Endothelial cell of umbilical vein (primary cell): Measurements from ENCODE around the gene GLOD5. TPM values are rescaled to one million over a fixed set of nuclear protein-coding genes. Genes with fewer than 3 reads are reported as not detected.

Experiments used
- BruUV-seq: library from RNA; stranded (reverse); fragments of 400-500 nt; replicated peaks from 2 replicates; lab custom pipeline; 2021; lab: Mats Ljungman, UMichigan
- CTCF ChIA-PET: fragments of 300-600, 350-600 bp; sonication (Branson Sonifier 250); formaldehyde crosslinking; loops from one replicate; lab custom pipeline; 2021; ENCODE audit warnings: antibody characterized with exemption, inconsistent platforms; lab: Charles Lee
- POLR2A ChIA-PET: fragments of 300-600, 350-600 bp; sonication (Branson Sonifier 250); formaldehyde crosslinking; loops from one replicate; lab custom pipeline; 2021; ENCODE audit warnings: antibody characterized with exemption, inconsistent platforms; lab: Charles Lee
- DNase-seq: peaks from one replicate; pipeline ENCODE4 v3.0.0-alpha.2; 2011; ENCODE audit warnings: low read depth, low spot score
- FAIRE-seq: peaks from 2 replicates; lab custom pipeline; 2011; peaks lifted over from hg19 to GRCh38; lab: Jason Lieb, UNC
- H2AFZ ChIP-seq: 2 replicates; pipeline ENCODE4 v1.6.0; 2012; ENCODE audit warnings: low read depth, low read length, control low read depth, inconsistent platforms
- H3K27ac ChIP-seq: 2 replicates; pipeline ENCODE4 v1.5.1; 2011; ENCODE audit warnings: low read depth, mild to moderate bottlenecking, control low read depth, low read length, moderate library complexity; ENCODE audit not compliant: insufficient read depth
- H3K27me3 ChIP-seq, 2 experiments: 2 replicates each; pipeline versions ENCODE4 v1.6.0 to v1.6.1; 2011; ENCODE audit warnings: low read length in 2 of 2, mixed read lengths in 1 of 2; ENCODE audit not compliant: control insufficient read depth in 2 of 2, insufficient read depth in 2 of 2
- H3K36me3 ChIP-seq, 2 experiments: 2 replicates in 1 of 2; 3 replicates in 1 of 2; pipeline ENCODE4 v1.5.1; 2011; ENCODE audit warnings: low read length in 2 of 2, mild to moderate bottlenecking in 1 of 2, moderate library complexity in 1 of 2; ENCODE audit not compliant: control insufficient read depth in 2 of 2, insufficient read depth in 2 of 2; ENCODE audit errors: extremely low read depth in 1 of 2
- H3K4me1 ChIP-seq: 3 replicates; pipeline ENCODE4 v1.5.1; 2011; ENCODE audit warnings: mild to moderate bottlenecking, low read length; ENCODE audit not compliant: control insufficient read depth, insufficient read depth; ENCODE audit errors: extremely low read depth
- H3K4me2 ChIP-seq: 2 replicates; pipeline ENCODE4 v1.6.1; 2011; ENCODE audit warnings: low read length, control low read depth, mixed read lengths; ENCODE audit not compliant: insufficient read depth
- H3K4me3 ChIP-seq, 3 experiments: fragments of 200-600 bp in 1 of 3; sonication (generic), shearing (Covaris generic) in 1 of 3; replicated peaks in 1 of 3; 2 replicates each; pipeline ENCODE4 v1.5.1; 2011 to 2016; ENCODE audit warnings: control low read depth in 3 of 3, low read length in 3 of 3, mild to moderate bottlenecking in 2 of 3, inconsistent platforms in 1 of 3, low read depth in 1 of 3, moderate library complexity in 1 of 3; ENCODE audit not compliant: insufficient read depth in 1 of 3
- H3K79me2 ChIP-seq: 2 replicates; pipeline ENCODE4 v1.6.0; 2012; ENCODE audit warnings: low read length, inconsistent platforms; ENCODE audit not compliant: control insufficient read depth, insufficient read depth
- H3K9ac ChIP-seq: replicated peaks from 2 replicates; pipeline ENCODE3; 2011; ENCODE audit warnings: low read length, control low read depth; ENCODE audit not compliant: insufficient read depth; ENCODE audit errors: extremely low read depth
- H3K9me1 ChIP-seq: replicated peaks from 3 replicates; pipeline ENCODE4 v1.6.0; 2011; ENCODE audit warnings: mild to moderate bottlenecking, low read length; ENCODE audit not compliant: control insufficient read depth, insufficient read depth; ENCODE audit errors: extremely low read depth
- H3K9me3 ChIP-seq: replicated peaks from 2 replicates; pipeline ENCODE4 v1.5.1; 2012; ENCODE audit warnings: low read length, inconsistent platforms; ENCODE audit not compliant: control insufficient read depth, insufficient read depth
- H4K20me1 ChIP-seq: replicated peaks from 2 replicates; pipeline ENCODE3; 2011; ENCODE audit warnings: mild to moderate bottlenecking, low read length; ENCODE audit not compliant: control insufficient read depth, insufficient read depth; ENCODE audit errors: extremely low read depth
- CTCF ChIP-seq, 2 donors: IDR thresholded peaks; 1 replicate in 1 of 2; 2 replicates in 1 of 2; pipeline ENCODE4 v1.5.1; 2011; ENCODE audit warnings: low read length in 2 of 2, mild to moderate bottlenecking in 2 of 2, moderate library complexity in 2 of 2, control low read depth in 1 of 2, inconsistent platforms in 1 of 2, low read depth in 1 of 2; ENCODE audit not compliant: insufficient read depth in 1 of 2; ENCODE audit errors: extremely low read depth in 1 of 2
- EZH2 ChIP-seq: IDR thresholded peaks from 2 replicates; pipeline ENCODE4 v1.6.1; 2012; ENCODE audit warnings: borderline replicate concordance, low read depth, mild to moderate bottlenecking, moderate library complexity, low read length, inconsistent platforms; ENCODE audit not compliant: severe bottlenecking
- FOS ChIP-seq: IDR thresholded peaks from 2 replicates; pipeline ENCODE4 v1.6.1; 2011; ENCODE audit warnings: mild to moderate bottlenecking, low read length, moderate library complexity, borderline replicate concordance; ENCODE audit not compliant: insufficient read depth
- GATA2 ChIP-seq: IDR thresholded peaks from 2 replicates; pipeline ENCODE4 v1.7.0; 2011; ENCODE audit warnings: low read depth, mild to moderate bottlenecking, moderate library complexity, mixed read lengths, low read length; ENCODE audit not compliant: insufficient read length, insufficient read depth
- JUN ChIP-seq: IDR thresholded peaks from 2 replicates; pipeline ENCODE4 v1.6.1; 2011; ENCODE audit warnings: borderline replicate concordance, low read depth; ENCODE audit not compliant: insufficient read length, insufficient read depth
- MAX ChIP-seq: IDR thresholded peaks from 2 replicates; pipeline ENCODE4 v1.6.1; 2011; ENCODE audit not compliant: insufficient read depth, insufficient read length
- MYC ChIP-seq: IDR thresholded peaks from one replicate; pipeline ENCODE4 v1.6.1; 2011; ENCODE audit warnings: mild to moderate bottlenecking, low read depth, low read length
- POLR2A ChIP-seq: IDR thresholded peaks from 2 replicates; pipeline ENCODE4 v1.6.1; 2012; ENCODE audit warnings: low read depth, mild to moderate bottlenecking, control low read depth, low read length
- POLR2AphosphoS5 ChIP-seq: IDR thresholded peaks from 2 replicates; pipeline ENCODE4 v1.6.1; 2012; ENCODE audit warnings: low read depth, mild to moderate bottlenecking, control low read depth, low read length, moderate library complexity; ENCODE audit not compliant: insufficient read depth
- dilution Hi-C: fragments of 300-500 bp; cut with MboI; formaldehyde crosslinking; loops from one replicate; pipeline ENCODE4 v1.15.0; 2019; ENCODE audit warnings: low sequenced_read_pairs; ENCODE audit not compliant: extremely low pct_ligation_motif_present
- intact Hi-C: fragments of 100-400 bp; cut with micrococcal nuclease; formaldehyde crosslinking; loops from one replicate; pipeline ENCODE4 v1.10.0; 2022
- polyA plus RNA-seq, 4 experiments: library from polyadenylated mRNA; depleted of rRNA in 3 of 4; stranded (reverse) in 3 of 4; unstranded in 1 of 4; fragments of >200 nt; gene quantifications; 2 replicates each; pipeline versions ENCODE4 v1.2.1 to v1.2.3, GENCODE V29; 2011 to 2012; ENCODE audit warnings: missing spikeins in 1 of 4
- total RNA-seq: library from RNA; stranded (reverse); gene quantifications from 2 replicates; pipeline ENCODE4 v1.2.3, GENCODE V29; 2021

Gene GLOD5
- total and polyA plus RNA-seq, 2 donors (not counting 3 experiments of a cell fraction or from before 2014, with no cell fraction given): not detected

GRCh38 chrX:48801280-48802088 lies 39.9 kb downstream of the GLOD5 start, which contains the start of gene HDAC6:
Gene HDAC6, plus strand, starts transcription at chrX:48802067. Its CDS starts 626 bp downstream, at chrX:48802693.
- H3K9me1 ChIP-seq: no peaks in the 10 kb centered on the region
- no peak for TF ChIP-seq JUN
- no peak for TF ChIP-seq FOS
- DNase-seq (peak; percentile 99), FAIRE-seq (peak; percentile 100)
- POLR2A ChIA-PET: interaction anchor here (1.0 kb wide), 1 partner anchor 64 kb away, joined by 5 read pairs; no protein-coding TSS in a partner anchor
- BruUV-seq: no TSS peak
- peak within 1 kb of the TSS; percentile 57 to 75 (median 58) for H3K4me3 ChIP-seq
- H3K4me2 ChIP-seq: peak within 1 kb of the TSS; percentile 62
- intact Hi-C loops (loop anchor here (1.0 to 2.0 kb wide), 6 partner anchors 64 to 322 kb away; partner anchors contain the start of genes GPKOW, SUV39H1 and TFE3), dilution Hi-C loops (no loop called here)
- H3K79me2 ChIP-seq: no peaks in the 10 kb centered on the region
- peak within 1 kb of the TSS; percentile 94 for H3K9ac ChIP-seq
- peaks cover 4% of the 10 kb centered on the region for H3K4me1 ChIP-seq
- no peaks in the 10 kb centered on the region for H3K9me3 ChIP-seq
- H2AFZ ChIP-seq: peak within 1 kb of the TSS; percentile 80
- no peaks in the 10 kb centered on the region for H4K20me1 ChIP-seq
- H3K27me3 ChIP-seq: no peaks in the 10 kb centered on the region
- no peaks in the 10 kb centered on the region for H3K36me3 ChIP-seq
- CTCF ChIA-PET: interaction anchor here (0.5 to 1.0 kb wide), 2 partner anchors 90 to 157 kb away, joined by 3 read pairs; no protein-coding TSS in a partner anchor
- H3K27ac ChIP-seq: peak within 1 kb of the TSS; percentile 87

- no peaks in the 10 kb centered on the region for H4K20me1 ChIP-seq
- DNase-seq (peak; percentile 87), FAIRE-seq (no peak)
- H3K9me3 ChIP-seq: no peaks in the 10 kb centered on the region
- H3K4me2 ChIP-seq: peak overlapping the region; percentile 45
- dilution Hi-C loops: no loop called here
- H2AFZ ChIP-seq: peak overlapping the region; percentile 66
- H3K79me2 ChIP-seq: no peaks in the 10 kb centered on the region
- POLR2A ChIA-PET: interaction anchor here (1.0 kb wide), 1 partner anchor 65 kb away, joined by 5 read pairs; no protein-coding TSS in a partner anchor
- H3K4me3 ChIP-seq: peak overlapping the region; percentile 57 to 75 (median 58)
- peak overlapping the region; percentile 94 for H3K9ac ChIP-seq
- peaks cover 4% of the 10 kb centered on the region for H3K4me1 ChIP-seq
- intact Hi-C loops: no loop called here
- peak; percentile 38 for TF ChIP-seq POLR2AphosphoS5
- TF ChIP-seq MAX: no peak
- no peak for TF ChIP-seq JUN
- peak in 1 of 2 donors; percentile 2 for TF ChIP-seq CTCF (IDR thresholded peaks at IDR 0.05; ENCODE audit: extremely low read depth in 1 of 2, insufficient read depth in 1 of 2, low read depth in 1 of 2, low read length in 2 of 2)
- no peak for TF ChIP-seq FOS
- TF ChIP-seq MYC: no peak
- TF ChIP-seq POLR2A: peak; percentile 41
- TF ChIP-seq EZH2: no peak
- TF ChIP-seq GATA2: no peak
- CTCF ChIA-PET: interaction anchor here (0.5 to 1.0 kb wide), 2 partner anchors 89 to 156 kb away, joined by 3 read pairs; no protein-coding TSS in a partner anchor
- H3K9me1 ChIP-seq: no peaks in the 10 kb centered on the region
- H3K27ac ChIP-seq: peak overlapping the region; percentile 87
- H3K36me3 ChIP-seq: no peaks in the 10 kb centered on the region
- no peaks in the 10 kb centered on the region for H3K27me3 ChIP-seq
- no TSS peak for BruUV-seq
These were observed 40.8 kb downstream of the GLOD5 start for GRCh38 chrX:48802089-48802904.
